Measurements from ENCODE around the gene ILKAP. TPM values are rescaled to one million over a fixed set of nuclear protein-coding genes. Genes with fewer than 3 reads are reported as not detected.

The ILKAP gene
- total RNA-seq, 1 experiment from 2014 or later = 59.6 TPM

DNA sequence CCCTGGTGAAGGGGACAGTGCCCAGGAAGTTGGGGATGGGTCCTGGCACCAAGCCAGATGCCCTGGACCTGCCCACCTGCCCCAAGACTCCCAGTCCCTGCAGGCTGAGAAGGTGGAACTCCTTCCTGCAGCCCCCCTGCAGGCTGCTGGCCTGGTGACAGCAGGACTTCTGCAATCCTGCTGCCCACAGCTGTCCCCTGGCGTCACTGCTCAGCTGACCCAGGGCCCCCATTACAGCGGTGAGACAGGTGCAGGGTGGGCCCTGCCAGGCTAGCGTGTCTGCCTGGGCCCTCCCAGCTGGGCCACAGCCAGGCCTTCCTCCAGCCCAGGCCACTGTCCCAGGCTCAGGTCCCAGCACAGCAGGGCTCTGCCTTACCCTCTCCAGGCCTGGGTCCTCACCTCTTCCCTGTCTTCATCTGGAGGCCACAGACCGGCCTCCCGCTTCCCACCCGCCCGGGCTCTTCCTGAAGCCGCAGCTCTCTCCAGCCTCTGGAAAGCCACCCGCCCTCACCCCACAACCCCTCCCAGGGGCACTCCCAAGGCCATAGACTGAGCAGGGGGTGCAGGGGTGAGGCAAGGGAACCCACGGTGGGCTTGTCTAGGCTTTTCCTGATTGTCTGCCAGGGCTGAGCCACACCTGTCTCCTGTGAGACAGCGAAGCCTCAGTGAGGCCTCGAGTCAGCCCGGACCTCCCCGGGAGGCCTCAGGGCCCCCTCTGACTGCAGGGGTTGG lies 53.5 kb downstream of the ILKAP start:
- no peak for DNase-seq (ENCODE audit: unreplicated experiment)
- no peaks in the 10 kb centered on the region for H3K27me3 Mint-ChIP-seq (ENCODE audit: insufficient read depth, unreplicated experiment)
- ChIA-PET CTCF (no interaction called here), POLR2A (no interaction called here)
- H3K4me3 Mint-ChIP-seq (ENCODE audit: unreplicated experiment) = no peak overlapping the region
- no peaks in the 10 kb centered on the region for H3K9me3 Mint-ChIP-seq (ENCODE audit: unreplicated experiment)
- no peaks in the 10 kb centered on the region for H3K4me1 Mint-ChIP-seq (ENCODE audit: insufficient read depth, unreplicated experiment)
- intact Hi-C loops (cut with micrococcal nuclease) = no loop called here
- no peak overlapping the region for H3K27ac Mint-ChIP-seq (ENCODE audit: low read depth, unreplicated experiment)
- H3K36me3 Mint-ChIP-seq (ENCODE audit: insufficient read depth, unreplicated experiment) = no peaks in the 10 kb centered on the region
- TF ChIP-seq CTCF (IDR thresholded peaks at IDR 0.05; ENCODE audit: unreplicated experiment) = no peak
- no TSS peak for BruUV-seq (replicated peaks)

DNA sequence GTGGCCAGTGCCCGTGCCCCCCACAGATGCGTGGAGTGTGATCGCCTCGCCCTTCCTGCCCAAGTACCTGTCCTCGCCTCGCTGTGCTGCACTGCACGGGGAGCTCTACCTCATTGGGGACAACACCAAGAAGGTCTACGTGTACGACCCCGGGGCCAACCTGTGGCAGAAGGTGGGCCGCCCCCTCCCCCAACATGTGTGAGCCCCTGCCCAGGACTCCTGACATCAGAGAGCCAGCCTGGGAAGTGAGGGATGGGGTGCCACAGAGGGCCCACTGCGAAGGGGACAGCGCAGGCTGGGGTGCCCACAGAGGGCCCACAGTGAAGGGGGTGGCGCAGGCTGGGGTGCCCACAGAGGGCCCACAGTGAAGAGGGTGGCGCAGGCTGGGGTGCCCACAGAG lies 54.5 kb downstream of the ILKAP start:
- H3K4me1 Mint-ChIP-seq (ENCODE audit: insufficient read depth, unreplicated experiment) = peaks cover 2% of the 10 kb centered on the region
- no TSS peak for BruUV-seq (replicated peaks)
- no peak overlapping the region for H3K4me3 Mint-ChIP-seq (ENCODE audit: unreplicated experiment)
- H3K27me3 Mint-ChIP-seq (ENCODE audit: insufficient read depth, unreplicated experiment) = no peaks in the 10 kb centered on the region
- no peaks in the 10 kb centered on the region for H3K36me3 Mint-ChIP-seq (ENCODE audit: insufficient read depth, unreplicated experiment)
- TF ChIP-seq CTCF (IDR thresholded peaks at IDR 0.05; ENCODE audit: unreplicated experiment) = no peak
- H3K27ac Mint-ChIP-seq (ENCODE audit: low read depth, unreplicated experiment) = no peak overlapping the region
- no peaks in the 10 kb centered on the region for H3K9me3 Mint-ChIP-seq (ENCODE audit: unreplicated experiment)
- intact Hi-C loops (cut with micrococcal nuclease) = no loop called here
- ChIA-PET CTCF (interaction anchor here (0.5 kb wide), 1 partner anchor 230 kb away, joined by 5 read pairs; no protein-coding TSS in a partner anchor), POLR2A (no interaction called here)
- DNase-seq (ENCODE audit: unreplicated experiment) = no peak

- intact Hi-C loops (cut with micrococcal nuclease) = no loop called here
- ChIA-PET CTCF (interaction anchor here (1.1 kb wide), 1 partner anchor 15 kb away, joined by 3 read pairs; no protein-coding TSS in a partner anchor), POLR2A (interaction anchor here (0.5 kb wide), 1 partner anchor 86 kb away, joined by 3 read pairs; the partner anchor contains the start of gene SCLY)
- DNase-seq (ENCODE audit: unreplicated experiment) = no peak
- no peak for TF ChIP-seq CTCF (IDR thresholded peaks at IDR 0.05; ENCODE audit: unreplicated experiment)
- Mint-ChIP-seq H3K27ac (ENCODE audit: low read depth, unreplicated experiment) (no peak overlapping the region), H3K4me3 (ENCODE audit: unreplicated experiment) (no peak overlapping the region), H3K27me3 (ENCODE audit: insufficient read depth, unreplicated experiment) (no peaks in the 10 kb centered on the region), H3K4me1 (ENCODE audit: insufficient read depth, unreplicated experiment) (peaks cover 10% of the 10 kb centered on the region), H3K9me3 (ENCODE audit: unreplicated experiment) (no peaks in the 10 kb centered on the region), H3K36me3 (ENCODE audit: insufficient read depth, unreplicated experiment) (no peaks in the 10 kb centered on the region)
- no TSS peak for BruUV-seq (replicated peaks)
Measured at GRCh38 chr2:238146884-238147544, 56.5 kb downstream of the ILKAP start.

DNA sequence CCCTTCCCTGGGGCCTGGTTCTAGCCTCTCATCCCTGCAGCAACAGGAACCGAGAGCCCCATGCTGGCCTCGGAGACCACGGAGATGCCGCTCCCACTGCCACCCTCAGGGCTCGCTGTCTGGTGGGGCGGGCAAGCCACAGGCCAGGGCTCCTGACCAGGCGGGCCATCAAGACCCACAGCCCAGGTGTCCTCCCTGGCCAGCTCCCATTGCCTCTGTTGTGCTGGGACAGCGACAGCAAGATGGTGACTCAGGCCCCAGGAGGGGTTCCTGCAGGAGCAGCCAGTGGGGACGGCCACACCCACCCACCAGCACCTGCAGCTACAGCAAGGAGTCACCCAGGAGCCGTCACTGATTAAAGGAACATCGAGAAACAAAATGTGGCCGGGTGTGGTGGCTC lies 57.6 kb downstream of the ILKAP start:
- no peaks in the 10 kb centered on the region for H3K36me3 Mint-ChIP-seq (ENCODE audit: insufficient read depth, unreplicated experiment)
- no peak for TF ChIP-seq CTCF (IDR thresholded peaks at IDR 0.05; ENCODE audit: unreplicated experiment)
- no TSS peak for BruUV-seq (replicated peaks)
- no peaks in the 10 kb centered on the region for H3K9me3 Mint-ChIP-seq (ENCODE audit: unreplicated experiment)
- intact Hi-C loops (cut with micrococcal nuclease) = no loop called here
- no peak overlapping the region for H3K27ac Mint-ChIP-seq (ENCODE audit: low read depth, unreplicated experiment)
- no peak for DNase-seq (ENCODE audit: unreplicated experiment)
- H3K27me3 Mint-ChIP-seq (ENCODE audit: insufficient read depth, unreplicated experiment) = no peaks in the 10 kb centered on the region
- ChIA-PET CTCF (no interaction called here), POLR2A (no interaction called here)
- H3K4me3 Mint-ChIP-seq (ENCODE audit: unreplicated experiment) = no peak overlapping the region
- peaks cover 20% of the 10 kb centered on the region for H3K4me1 Mint-ChIP-seq (ENCODE audit: insufficient read depth, unreplicated experiment)

Data from MCF 10A (cell line).